Measurements from ENCODE around the gene ENPP6.

DNA sequence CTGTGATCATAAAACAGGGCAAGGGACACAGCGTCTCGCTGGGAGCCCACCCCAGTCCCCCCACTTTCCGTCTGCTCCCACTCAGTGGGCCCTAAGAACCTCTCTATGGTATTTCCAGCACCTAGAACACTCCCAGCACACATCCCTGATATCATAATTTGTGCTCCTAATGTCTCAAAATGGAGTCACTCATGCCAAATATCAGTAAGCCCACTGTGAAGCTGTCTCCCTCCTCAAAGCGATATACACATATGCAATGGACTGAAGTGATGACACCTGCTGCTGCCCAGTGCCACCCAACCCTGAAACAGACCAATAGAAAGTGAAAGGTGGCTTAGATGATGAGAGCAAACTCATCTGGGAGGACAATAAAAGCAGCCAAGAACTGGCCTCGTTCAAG, 17.9 kb downstream of the ENPP6 start:
- no peak for TF ChIP-seq POLR2A (IDR thresholded peaks at IDR 0.05; ENCODE audit: low read length)
- no peak for TF ChIP-seq GATA1 (IDR thresholded peaks at IDR 0.05; ENCODE audit: low read depth, low read length)
